ENCODE measurements around the gene LCN10. TPM values are rescaled to one million over a fixed set of nuclear protein-coding genes. Genes with fewer than 3 reads are reported as not detected.

The LCN10 gene
- total and polyA plus RNA-seq, 2 donors (not counting 3 experiments of a cell fraction or from before 2014, with no cell fraction given) = not detected

DNA sequence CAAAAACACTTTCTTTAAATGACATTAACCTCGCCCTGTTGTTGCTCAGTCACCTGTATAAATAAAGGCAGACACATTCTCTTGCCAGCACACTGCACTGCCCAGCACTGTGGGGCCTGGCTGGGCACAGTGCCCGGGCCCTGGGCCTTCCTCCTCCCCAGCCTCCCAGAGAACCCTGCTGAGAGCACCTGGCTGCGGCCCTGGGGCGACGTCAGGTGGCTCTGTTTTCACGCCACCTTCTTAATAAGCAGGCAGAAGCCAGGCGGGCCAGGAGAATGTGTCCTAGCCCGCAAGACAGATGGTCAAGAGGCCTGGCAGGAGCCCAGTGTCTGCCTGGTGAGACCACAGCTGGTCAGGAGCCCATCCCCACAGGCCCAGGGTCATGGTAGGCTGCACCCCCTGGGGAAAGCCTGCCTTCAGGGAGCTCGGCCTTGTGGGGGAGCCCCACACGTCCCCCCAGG lies 47.3 kb downstream of the LCN10 start:
- Histone ChIP-seq H2AFZ (ENCODE audit: low read depth, low read length) (no peak overlapping the region), H3K9ac (replicated peaks; ENCODE audit: extremely low read depth, insufficient read depth, low read length) (no peak overlapping the region), H3K4me1 (ENCODE audit: control insufficient read depth, extremely low read depth, insufficient read depth, low read length) (peaks cover 6% of the 10 kb centered on the region), H3K4me3 (replicated peaks in 1 of 3; ENCODE audit: insufficient read depth in 1 of 3, low read depth in 1 of 3, low read length in 3 of 3) (no peak overlapping the region), H3K27me3 (ENCODE audit: control insufficient read depth in 2 of 2, insufficient read depth in 2 of 2, low read length in 2 of 2) (peaks cover 0 to 2% of the 10 kb centered on the region in 2 experiments), H3K27ac (ENCODE audit: insufficient read depth, low read depth, low read length) (no peak overlapping the region), H3K9me3 (replicated peaks; ENCODE audit: control insufficient read depth, insufficient read depth, low read length) (no peaks in the 10 kb centered on the region), H3K36me3 (ENCODE audit: control insufficient read depth in 2 of 2, extremely low read depth in 1 of 2, insufficient read depth in 2 of 2, low read length in 2 of 2) (no peaks in the 10 kb centered on the region), H4K20me1 (replicated peaks; ENCODE audit: control insufficient read depth, extremely low read depth, insufficient read depth, low read length) (no peaks in the 10 kb centered on the region), H3K4me2 (ENCODE audit: insufficient read depth, low read length) (no peak overlapping the region), H3K9me1 (replicated peaks; ENCODE audit: control insufficient read depth, extremely low read depth, insufficient read depth, low read length) (no peaks in the 10 kb centered on the region), H3K79me2 (ENCODE audit: control insufficient read depth, insufficient read depth, low read length) (no peaks in the 10 kb centered on the region)
- TF ChIP-seq, protein P1, sequence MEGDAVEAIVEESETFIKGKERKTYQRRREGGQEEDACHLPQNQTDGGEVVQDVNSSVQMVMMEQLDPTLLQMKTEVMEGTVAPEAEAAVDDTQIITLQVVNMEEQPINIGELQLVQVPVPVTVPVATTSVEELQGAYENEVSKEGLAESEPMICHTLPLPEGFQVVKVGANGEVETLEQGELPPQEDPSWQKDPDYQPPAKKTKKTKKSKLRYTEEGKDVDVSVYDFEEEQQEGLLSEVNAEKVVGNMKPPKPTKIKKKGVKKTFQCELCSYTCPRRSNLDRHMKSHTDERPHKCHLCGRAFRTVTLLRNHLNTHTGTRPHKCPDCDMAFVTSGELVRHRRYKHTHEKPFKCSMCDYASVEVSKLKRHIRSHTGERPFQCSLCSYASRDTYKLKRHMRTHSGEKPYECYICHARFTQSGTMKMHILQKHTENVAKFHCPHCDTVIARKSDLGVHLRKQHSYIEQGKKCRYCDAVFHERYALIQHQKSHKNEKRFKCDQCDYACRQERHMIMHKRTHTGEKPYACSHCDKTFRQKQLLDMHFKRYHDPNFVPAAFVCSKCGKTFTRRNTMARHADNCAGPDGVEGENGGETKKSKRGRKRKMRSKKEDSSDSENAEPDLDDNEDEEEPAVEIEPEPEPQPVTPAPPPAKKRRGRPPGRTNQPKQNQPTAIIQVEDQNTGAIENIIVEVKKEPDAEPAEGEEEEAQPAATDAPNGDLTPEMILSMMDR (IDR thresholded peaks at IDR 0.05; ENCODE audit: extremely low read depth in 1 of 2, insufficient read depth in 1 of 2, low read depth in 1 of 2, low read length in 2 of 2) = no peak
- no peak for TF ChIP-seq EZH2 (IDR thresholded peaks at IDR 0.05; ENCODE audit: borderline replicate concordance, low read depth, low read length, severe bottlenecking)
- TF ChIP-seq GATA2 (IDR thresholded peaks at IDR 0.05; ENCODE audit: insufficient read depth, insufficient read length, low read depth, low read length) = no peak
- no peak for TF ChIP-seq POLR2AphosphoS5 (IDR thresholded peaks at IDR 0.05; ENCODE audit: insufficient read depth, low read depth, low read length)
- no peak for TF ChIP-seq JUN (IDR thresholded peaks at IDR 0.05; ENCODE audit: borderline replicate concordance, insufficient read depth, insufficient read length, low read depth)
- no peak for TF ChIP-seq FOS (IDR thresholded peaks at IDR 0.05; ENCODE audit: borderline replicate concordance, insufficient read depth, low read length)
- no peak for TF ChIP-seq POLR2A (IDR thresholded peaks at IDR 0.05; ENCODE audit: low read depth, low read length)
- TF ChIP-seq, protein P2, sequence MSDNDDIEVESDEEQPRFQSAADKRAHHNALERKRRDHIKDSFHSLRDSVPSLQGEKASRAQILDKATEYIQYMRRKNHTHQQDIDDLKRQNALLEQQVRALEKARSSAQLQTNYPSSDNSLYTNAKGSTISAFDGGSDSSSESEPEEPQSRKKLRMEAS (IDR thresholded peaks at IDR 0.05; ENCODE audit: insufficient read depth, insufficient read length) = no peak
- TF ChIP-seq MYC (IDR thresholded peaks at IDR 0.05; ENCODE audit: low read depth, low read length) = no peak
- DNase-seq (ENCODE audit: low read depth, low spot score) (peak; percentile 29), FAIRE-seq (no peak)
- POLR2A ChIA-PET = no interaction called here
- BruUV-seq (replicated peaks) = no TSS peak
- CTCF ChIA-PET = interaction anchor here (1.3 to 1.6 kb wide), 4 partner anchors 9 to 32 kb away, joined by 4 to 5 read pairs (median 4); no protein-coding TSS in a partner anchor
- intact Hi-C loops (cut with micrococcal nuclease) (no loop called here), dilution Hi-C loops (cut with MboI; ENCODE audit: extremely low pct_ligation_motif_present, low sequenced_read_pairs) (no loop called here)
